ENCODE data around the gene PPP1R27.

Gene PPP1R27

DNA sequence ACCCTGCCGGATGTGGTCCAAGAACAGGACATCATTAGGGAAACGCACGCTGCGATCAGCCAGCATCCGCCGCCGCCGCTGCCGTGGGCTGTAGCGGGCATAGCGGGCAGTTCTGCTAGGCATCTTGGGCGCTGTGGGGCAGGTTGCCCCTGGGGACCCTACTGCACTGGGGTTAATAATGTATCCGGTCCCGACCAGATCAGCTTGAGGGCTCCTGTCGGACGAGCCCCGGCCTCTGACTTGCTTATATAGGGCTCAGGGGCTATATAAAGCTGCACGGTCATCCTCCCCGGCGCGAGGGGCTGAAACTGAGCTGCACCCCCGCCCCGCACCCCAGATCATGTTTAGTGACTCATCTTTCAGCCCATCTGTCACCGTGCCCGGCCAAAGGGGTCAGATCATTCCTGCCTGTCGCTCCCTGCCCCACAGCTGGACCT lies at the start of gene PPP1R27:
Gene PPP1R27 (minus strand): TSS at position 220 of the 437 bp plus-strand sequence. CDS start 97 bp downstream, at position 123.
- no peak for DNase-seq (ENCODE audit: low read depth)

GRCh38 chr17:81884520-81884919 lies 49.7 kb upstream of the PPP1R27 start:
- no peak for DNase-seq (ENCODE audit: low read depth)

DNA sequence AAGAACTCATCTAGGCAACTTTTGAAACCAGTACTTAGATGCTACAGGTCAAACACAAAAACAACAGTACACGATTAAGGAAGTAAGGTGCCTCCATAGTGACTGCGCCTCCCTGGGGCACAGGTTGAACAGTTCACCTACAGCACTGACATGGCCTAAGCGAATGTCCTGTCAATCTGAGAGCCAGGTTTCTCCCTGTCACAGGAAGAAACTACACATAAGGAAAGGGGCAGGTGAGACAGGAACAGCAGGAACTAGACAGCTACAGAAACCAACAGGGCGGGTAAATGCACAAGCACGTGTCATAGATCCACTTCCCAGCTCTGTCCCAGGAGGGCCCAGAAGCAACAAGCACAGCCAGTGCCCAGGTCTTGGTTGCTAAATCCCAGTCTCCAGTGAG lies 44.3 kb upstream of the PPP1R27 start:
- DNase-seq (ENCODE audit: low read depth), result no peak

DNA sequence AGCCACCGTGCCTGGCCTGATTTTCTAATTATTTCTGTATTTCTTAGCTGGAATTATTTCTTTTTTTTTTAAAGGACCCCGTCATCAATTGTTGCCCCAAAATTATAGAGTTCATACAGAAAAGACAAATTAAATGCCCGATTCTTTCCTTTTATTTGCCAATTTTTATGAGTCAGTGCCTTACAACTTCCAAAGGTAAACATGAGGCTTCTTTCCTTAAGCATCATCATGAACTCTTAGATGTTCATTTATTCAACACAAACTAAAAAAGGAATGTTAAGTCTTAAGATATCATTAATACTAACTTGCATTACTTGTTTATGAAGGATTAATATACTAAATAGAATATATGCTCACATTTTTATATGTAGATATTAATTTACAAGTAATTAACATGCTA lies 43.4 kb upstream of the PPP1R27 start:
- DNase-seq (ENCODE audit: low read depth), result peak; percentile 24

DNA sequence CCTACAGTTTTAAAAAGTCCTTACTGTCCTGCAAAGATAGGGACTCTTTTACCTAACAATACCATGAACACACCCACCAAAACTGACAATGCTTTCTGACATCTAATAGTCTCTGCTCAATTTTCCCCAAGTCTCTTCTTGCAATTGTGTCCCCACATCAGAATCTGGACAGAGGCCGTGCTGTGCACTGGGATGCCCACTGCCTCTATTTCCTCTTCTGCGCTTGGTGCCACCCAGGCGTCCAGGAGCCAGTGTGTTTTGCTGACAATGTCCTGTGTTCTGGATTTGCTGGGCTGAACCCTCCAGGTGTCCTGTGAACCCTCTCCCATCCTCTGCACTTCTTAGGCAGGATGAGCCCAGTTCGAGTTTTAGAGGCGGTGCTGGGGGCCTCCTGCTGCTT lies 42.7 kb upstream of the PPP1R27 start:
- DNase-seq (ENCODE audit: low read depth), result no peak

- DNase-seq (ENCODE audit: low read depth), result peak; percentile 76
Measured at GRCh38 chr17:81871387-81872230, 36.8 kb upstream of the PPP1R27 start.

GRCh38 chr17:81870981-81871386 lies 36.1 kb upstream of the PPP1R27 start, which contains the start of gene ARHGDIA:
TSS of gene ARHGDIA (minus strand) at chr17:81871337. CDS start at chr17:81869930, 1,407 bp downstream.
- no peak for DNase-seq (ENCODE audit: low read depth)

- DNase-seq (ENCODE audit: low read depth), result peak; percentile 74
Measured at GRCh38 chr17:81870131-81870980, 35.5 kb upstream of the PPP1R27 start.

DNA sequence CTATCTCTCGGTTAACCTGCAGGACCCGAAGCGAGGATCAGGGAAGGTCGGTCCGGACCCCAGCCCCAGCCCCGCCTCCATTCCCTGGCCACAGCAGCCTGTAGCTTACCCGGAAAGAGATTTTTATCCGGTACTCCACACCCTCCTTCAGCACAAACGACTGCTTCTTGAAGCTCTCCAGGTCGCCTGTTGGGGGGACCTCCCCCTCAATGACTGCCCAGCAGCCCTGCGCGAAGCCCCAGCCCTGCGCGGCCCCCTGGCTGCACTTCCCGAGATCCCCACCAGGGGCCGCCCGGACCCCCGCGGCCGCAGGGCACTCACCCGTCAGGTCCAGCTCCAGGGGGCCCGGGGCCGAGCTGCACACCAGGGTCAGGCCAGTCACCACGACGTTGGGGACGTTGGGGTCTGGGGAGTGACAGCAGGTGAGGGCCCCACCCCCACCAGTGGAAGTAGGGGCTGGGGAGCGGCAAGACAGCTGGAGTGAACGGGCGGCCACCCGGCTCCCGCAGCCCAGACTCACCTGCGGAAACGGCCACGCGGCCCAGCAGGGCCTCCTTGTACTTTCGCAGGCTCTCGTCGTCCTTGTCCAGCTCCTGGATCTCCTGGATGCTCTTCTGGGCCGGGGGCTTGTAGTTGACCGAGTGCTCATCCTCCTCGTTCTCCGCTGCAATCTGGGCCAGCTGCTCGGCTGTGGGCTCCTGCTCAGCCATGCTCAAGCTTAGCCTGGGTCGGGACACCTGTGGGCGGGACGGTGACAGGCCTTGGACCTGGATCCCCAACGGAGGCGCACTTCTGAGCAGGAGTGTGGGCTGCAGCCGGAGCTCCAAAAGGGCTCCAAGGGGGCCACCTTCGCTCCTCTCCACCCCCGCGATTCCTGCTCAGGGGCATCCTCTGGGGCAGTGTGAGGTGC lies 34.6 kb upstream of the PPP1R27 start:
- DNase-seq (ENCODE audit: low read depth), result peak; percentile 23

DNA sequence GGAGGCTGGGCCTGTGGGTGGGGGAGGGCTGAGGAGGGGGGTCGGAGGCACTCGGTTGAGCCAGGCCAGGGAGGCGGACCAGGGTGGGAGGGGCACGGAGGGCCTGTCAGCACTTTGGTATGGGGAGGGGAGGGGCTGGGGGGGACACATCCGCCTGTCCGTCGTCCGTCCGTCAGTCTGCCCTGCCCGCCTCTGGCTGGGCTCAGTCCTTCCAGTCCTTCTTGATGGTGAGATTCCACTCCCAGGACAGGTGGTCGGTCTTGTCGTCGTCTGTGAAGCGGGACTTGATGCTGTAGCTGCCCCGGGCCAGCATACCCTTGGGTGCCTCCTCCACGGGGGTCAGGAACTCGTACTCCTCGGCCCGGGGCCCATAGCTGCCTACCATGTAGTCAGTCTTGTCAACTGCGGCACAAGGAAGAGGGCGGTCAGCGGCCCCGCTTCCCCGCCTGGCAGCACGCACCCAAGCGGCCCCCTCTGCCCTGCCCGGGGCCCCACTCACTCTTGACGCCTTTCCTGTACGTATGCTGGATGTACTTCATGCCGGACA lies 33.9 kb upstream of the PPP1R27 start:
- peak; percentile 93 for DNase-seq (ENCODE audit: low read depth)

GRCh38 chr17:81867991-81868673 lies 33.3 kb upstream of the PPP1R27 start:
- no peak for DNase-seq (ENCODE audit: low read depth)

DNA sequence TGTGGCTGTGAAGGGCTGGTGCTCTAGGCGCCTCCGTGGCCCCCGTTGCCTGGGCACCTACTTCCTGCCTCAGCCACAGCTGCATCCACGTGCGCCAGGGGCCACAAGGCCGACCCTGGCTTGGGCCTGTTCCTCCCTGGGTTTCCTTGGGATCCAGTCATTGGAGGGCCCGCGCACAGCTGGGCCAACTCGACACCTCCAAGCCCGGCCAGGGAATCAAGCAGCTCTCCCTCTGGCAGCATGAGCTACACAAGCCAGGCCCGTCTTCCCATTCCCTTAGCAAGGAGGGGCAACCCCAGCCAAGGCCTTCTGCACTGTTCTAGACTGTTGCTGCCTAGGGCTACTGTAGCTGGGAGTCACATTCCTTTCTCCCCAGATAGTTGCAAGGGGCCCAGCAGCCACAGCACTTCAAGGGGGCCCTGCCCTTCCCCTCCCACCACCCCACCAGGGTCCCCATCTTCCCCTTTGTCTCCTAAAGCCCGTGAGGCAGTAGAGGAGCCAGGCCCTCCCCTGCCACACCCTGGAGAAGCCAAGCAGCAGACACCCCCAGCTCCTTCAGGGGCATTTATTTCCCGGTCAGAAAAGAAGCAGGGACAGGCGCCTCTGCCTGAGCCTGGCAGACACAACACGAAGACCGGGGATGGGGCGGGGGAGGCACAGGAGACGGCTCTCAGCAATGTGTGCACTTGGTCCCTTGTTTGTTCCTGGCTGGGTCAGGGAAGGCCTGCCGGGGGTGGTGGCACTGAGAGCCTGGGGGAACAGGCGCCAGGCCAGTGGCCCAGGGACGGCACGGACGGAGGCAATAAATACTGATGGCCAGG lies 32.5 kb upstream of the PPP1R27 start:
- peak; percentile 58 for DNase-seq (ENCODE audit: low read depth)

GRCh38 chr17:81866440-81867169 lies 31.8 kb upstream of the PPP1R27 start:
- DNase-seq (ENCODE audit: low read depth), result peak; percentile 24

- DNase-seq (ENCODE audit: low read depth), result peak; percentile 44
Measured at GRCh38 chr17:81865733-81866439, 31.0 kb upstream of the PPP1R27 start.

DNA sequence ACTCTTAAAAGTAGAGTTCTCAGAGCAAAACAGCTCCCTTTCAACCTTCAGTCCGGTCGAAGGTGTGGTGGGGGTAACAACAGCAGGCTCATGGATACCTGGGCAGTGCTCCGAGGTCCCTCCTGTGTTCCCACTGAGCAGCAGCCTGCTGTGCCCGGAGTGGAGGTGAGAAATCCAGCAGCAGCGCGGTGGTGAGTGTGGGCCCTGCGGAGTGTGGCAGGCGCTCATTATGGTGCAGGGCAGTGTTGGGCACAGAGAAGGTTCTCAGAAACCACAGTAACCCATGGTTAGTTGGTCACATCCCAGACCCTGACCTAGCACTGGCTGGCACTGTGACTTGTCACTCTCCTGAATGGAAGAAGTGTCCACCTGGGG lies 30.5 kb upstream of the PPP1R27 start:
- DNase-seq (ENCODE audit: low read depth), result no peak

DNA sequence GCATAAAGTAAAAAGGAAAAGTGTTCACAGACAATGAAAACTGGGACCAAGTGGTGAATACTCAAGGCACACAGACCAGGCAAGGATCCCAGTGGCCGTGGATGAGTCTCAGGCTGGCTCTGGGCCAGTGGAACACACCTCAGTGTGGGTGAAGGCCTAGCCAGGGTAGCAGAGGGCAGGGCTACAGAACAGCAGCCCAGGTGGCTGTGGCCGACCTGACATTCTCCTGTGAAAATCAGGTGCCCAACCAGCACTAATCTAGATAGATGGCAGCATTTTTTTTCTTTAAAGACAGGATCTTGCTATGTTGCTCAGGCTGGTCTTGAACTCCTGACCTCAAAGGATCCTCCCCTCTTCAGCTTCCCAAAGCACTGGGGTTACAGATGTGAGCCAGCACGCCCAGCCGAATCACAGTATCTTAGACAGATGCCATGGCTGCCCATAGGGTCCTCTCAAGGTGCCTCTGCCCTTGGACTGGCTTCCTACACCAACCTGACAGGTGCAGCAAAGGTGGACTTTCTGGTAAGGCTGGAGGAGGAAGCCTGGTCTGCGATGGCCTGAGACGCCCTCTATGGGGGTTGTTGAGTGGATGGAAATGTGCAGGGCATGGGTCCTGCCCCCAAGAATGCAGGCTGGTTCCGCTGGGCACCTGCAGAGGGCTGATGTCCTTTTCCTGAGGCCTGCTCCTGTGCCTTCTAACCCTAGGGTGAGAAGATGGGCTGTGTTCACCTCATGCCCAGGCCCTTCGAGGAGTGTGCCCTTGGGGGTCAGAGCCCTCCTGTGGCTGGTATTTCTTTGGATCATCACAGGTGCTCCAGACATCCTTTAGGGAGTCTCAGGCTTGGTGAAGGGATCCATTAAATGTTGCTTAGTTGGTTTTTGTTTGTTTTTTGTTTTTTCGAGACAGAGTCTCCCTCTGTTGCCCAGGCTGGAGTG lies 29.3 kb upstream of the PPP1R27 start:
- no peak for DNase-seq (ENCODE audit: low read depth)

DNA sequence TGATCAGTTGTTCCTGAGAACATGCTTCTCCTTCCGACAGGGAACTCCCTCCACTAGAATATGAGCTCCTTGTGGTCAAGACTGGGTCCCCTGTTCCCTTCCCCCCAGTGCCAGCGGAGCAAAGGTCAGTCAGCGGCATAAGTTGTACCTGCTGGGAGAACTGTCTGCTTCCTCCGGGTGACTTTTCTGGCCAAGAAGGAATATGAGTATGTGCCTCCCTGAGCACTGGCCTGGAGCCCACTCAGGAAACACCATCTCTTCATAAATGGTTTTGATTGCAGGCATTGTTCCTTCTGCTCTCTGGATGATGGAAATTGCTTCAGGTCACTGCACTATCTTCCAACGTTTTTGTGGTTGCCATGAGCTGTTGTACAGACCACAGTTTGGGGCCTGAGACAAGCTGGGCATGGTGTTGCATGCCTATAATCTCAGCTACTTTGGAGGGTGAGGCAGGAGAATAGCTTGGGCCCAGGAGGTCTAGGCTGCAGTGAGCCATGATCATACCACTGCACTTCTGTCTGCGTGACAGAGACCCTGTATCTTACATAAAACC lies 28.3 kb upstream of the PPP1R27 start:
- DNase-seq (ENCODE audit: low read depth), result no peak
